Ectodermal cell (in vitro differentiated cells): ENCODE results near the gene KIAA1328.

Experiments
- H3K27ac ChIP-seq: 2 replicates; pipeline ENCODE4 v1.7.0; 2013; ENCODE audit warnings: mild to moderate bottlenecking, low read depth, low read length; ENCODE audit not compliant: insufficient read depth, poor library complexity, severe bottlenecking
- H3K27me3 ChIP-seq: 2 replicates; pipeline ENCODE4 v1.7.0; 2013; ENCODE audit warnings: mild to moderate bottlenecking, low read length; ENCODE audit not compliant: insufficient read depth, control insufficient read depth, poor library complexity, severe bottlenecking
- H3K36me3 ChIP-seq: one replicate; pipeline ENCODE4 v1.7.0; 2013; ENCODE audit warnings: low read length; ENCODE audit not compliant: control insufficient read depth, insufficient read depth
- H3K4me1 ChIP-seq: one replicate; pipeline ENCODE4 v1.7.0; 2013; ENCODE audit warnings: low read length; ENCODE audit not compliant: control insufficient read depth, insufficient read depth
- H3K4me3 ChIP-seq: 2 replicates; pipeline ENCODE4 v1.7.0; 2013; ENCODE audit warnings: low read depth, low read length, control low read depth; ENCODE audit not compliant: insufficient read depth
- H3K9me3 ChIP-seq: 2 replicates; pipeline ENCODE4 v1.7.0; 2013; ENCODE audit warnings: mild to moderate bottlenecking, low read length, moderate library complexity; ENCODE audit not compliant: control insufficient read depth
- WGBS, 2 experiments: methylation state at CpG; one replicate each; pipeline ENCODE4 v1.1.7; 2013; ENCODE audit warnings: missing lambda C conversion rate in 2 of 2; 5-methylcytosine and 5-hydroxymethylcytosine counted together

The KIAA1328 gene

GRCh38 chr18:37275237-37275741, 446.4 kb downstream of the KIAA1328 start:
- Histone ChIP-seq H3K4me3 (no peak overlapping the region), H3K36me3 (no peaks in the 10 kb centered on the region), H3K9me3 (no peaks in the 10 kb centered on the region), H3K27ac (no peak overlapping the region), H3K4me1 (peaks cover 7% of the 10 kb centered on the region), H3K27me3 (no peaks in the 10 kb centered on the region)
- 83% methylated on average over 24 to 32 of the region's 32 CpGs for WGBS, 2 experiments

DNA sequence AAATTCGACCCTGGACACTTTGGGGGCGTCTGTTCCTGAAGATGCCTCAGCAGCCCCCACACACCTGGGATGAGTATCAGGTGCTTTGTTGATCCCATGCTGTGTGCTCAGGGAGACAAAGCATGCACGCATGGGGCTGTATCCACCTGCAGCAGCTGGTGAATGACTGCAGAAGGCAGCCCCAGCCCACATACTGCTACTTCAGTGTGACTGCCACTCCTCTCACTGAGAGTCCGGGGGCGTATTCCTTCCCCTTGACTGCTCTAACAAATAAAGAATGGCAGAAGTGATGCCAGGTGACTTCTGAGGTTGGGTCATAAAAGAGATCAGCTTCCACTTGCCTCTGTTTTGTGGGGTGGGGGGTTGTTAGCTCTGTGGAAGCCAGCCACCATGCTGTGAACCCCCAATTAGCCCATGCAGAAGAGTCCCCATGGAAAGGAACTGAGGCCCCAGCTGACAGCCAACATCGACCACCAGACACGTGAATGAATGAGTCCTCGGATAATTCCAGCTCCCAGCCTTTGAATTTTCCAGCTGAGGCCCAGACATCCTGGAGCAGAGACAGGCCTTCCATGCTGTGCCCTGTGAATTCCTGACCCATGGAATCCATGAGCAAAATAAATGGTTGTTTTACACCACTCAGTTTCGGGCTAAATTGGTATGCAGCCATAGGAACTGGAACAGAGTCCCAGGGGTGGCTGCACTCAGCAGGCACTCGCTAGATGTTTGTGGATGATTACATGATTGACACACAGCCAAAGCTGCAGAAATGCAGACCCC, 447.4 kb downstream of the KIAA1328 start:
- WGBS, 2 experiments = 82 to 84% methylated on average over 10 of the region's 10 CpGs
- H3K4me1 ChIP-seq = peaks cover 7% of the 10 kb centered on the region
- H3K36me3 ChIP-seq = no peaks in the 10 kb centered on the region
- H3K4me3 ChIP-seq = no peak overlapping the region
- H3K27ac ChIP-seq = no peak overlapping the region
- no peaks in the 10 kb centered on the region for H3K9me3 ChIP-seq
- H3K27me3 ChIP-seq = no peaks in the 10 kb centered on the region

DNA sequence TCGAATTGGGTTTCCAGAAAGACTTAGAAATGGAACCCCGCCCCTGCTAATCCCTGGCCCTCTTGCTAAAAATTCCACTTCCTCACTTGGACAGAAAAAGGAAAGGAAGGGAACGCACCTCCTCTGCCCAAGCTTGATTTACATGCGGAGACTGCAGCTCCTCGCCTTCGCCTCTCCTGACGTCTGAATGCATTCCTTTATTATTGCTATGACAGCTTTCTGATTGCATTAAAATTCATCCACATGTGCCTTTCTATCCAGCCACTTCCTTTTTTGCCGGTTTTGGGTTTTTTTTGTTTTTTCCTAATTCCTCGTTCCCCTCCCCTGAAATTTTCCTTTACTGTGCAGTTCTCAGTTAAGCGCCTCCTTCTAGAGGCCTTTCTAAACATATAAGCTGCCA, 448.9 kb downstream of the KIAA1328 start:
- no peaks in the 10 kb centered on the region for H3K9me3 ChIP-seq
- no peak overlapping the region for H3K27ac ChIP-seq
- no peaks in the 10 kb centered on the region for H3K36me3 ChIP-seq
- no peaks in the 10 kb centered on the region for H3K27me3 ChIP-seq
- H3K4me1 ChIP-seq = peaks cover 7% of the 10 kb centered on the region
- 79 to 85% methylated on average over 10 of the region's 10 CpGs for WGBS, 2 experiments
- H3K4me3 ChIP-seq = no peak overlapping the region
